HEK293T (cell line): Measurements from ENCODE around the gene CALHM3.

Experiments
- ARNT ChIP-seq: fragments of 450-650 bp; IDR thresholded peaks from 2 replicates; pipeline ENCODE4 v1.6.1; 2017; ENCODE audit warnings: mild to moderate bottlenecking
- FOXM1 ChIP-seq: fragments of 450-650 bp; IDR thresholded peaks from 2 replicates; pipeline ENCODE4 v1.6.1; 2017; ENCODE audit warnings: mild to moderate bottlenecking, borderline replicate concordance
- LEF1 ChIP-seq: fragments of 450-650 bp; IDR thresholded peaks from 2 replicates; pipeline ENCODE4 v1.6.1; 2017; ENCODE audit warnings: mild to moderate bottlenecking, borderline replicate concordance
- SP1 ChIP-seq: fragments of 450-650 bp; IDR thresholded peaks from 2 replicates; pipeline ENCODE4 v1.6.1; 2017
- TARDBP ChIP-seq: fragments of 450-650 bp; IDR thresholded peaks from 2 replicates; pipeline ENCODE4 v1.6.1; 2016

- TF ChIP-seq LEF1 (no peak), ARNT (no peak), TARDBP (no peak), SP1 (no peak), FOXM1 (no peak)
Observed at GRCh38 chr10:103431902-103432301, 47.1 kb downstream of the CALHM3 start.
